Neural progenitor cell (in vitro differentiated cells): ENCODE measurements around the gene ADGRG7.

Source experiments
- CTCF ChIP-seq: fragments of 200-600 bp; sonication (generic); IDR thresholded peaks from 2 replicates; pipeline ENCODE4 v1.5.1; 2017; ENCODE audit warnings: antibody characterized with exemption, mild to moderate bottlenecking
- EZH2 ChIP-seq: fragments of 200-600 bp; sonication (generic); IDR thresholded peaks from 2 replicates; pipeline ENCODE4 v1.6.1; 2017; ENCODE audit warnings: antibody characterized with exemption, mild to moderate bottlenecking, moderate library complexity

GRCh38 chr3:100629421-100630127 is 20.2 kb downstream of the ADGRG7 start:
- TF ChIP-seq CTCF (no peak), EZH2 (no peak)
